ENCODE data around the gene CSTF3.
A peak's percentile ranks its signal among the peaks of the same experiment; 100 is the strongest.
"Not testable (repeated sequence)": the region's sequence is repeated elsewhere in the genome, so short reads cannot be mapped to it uniquely, and the experiment has no call there.

The CSTF3 gene

DNA sequence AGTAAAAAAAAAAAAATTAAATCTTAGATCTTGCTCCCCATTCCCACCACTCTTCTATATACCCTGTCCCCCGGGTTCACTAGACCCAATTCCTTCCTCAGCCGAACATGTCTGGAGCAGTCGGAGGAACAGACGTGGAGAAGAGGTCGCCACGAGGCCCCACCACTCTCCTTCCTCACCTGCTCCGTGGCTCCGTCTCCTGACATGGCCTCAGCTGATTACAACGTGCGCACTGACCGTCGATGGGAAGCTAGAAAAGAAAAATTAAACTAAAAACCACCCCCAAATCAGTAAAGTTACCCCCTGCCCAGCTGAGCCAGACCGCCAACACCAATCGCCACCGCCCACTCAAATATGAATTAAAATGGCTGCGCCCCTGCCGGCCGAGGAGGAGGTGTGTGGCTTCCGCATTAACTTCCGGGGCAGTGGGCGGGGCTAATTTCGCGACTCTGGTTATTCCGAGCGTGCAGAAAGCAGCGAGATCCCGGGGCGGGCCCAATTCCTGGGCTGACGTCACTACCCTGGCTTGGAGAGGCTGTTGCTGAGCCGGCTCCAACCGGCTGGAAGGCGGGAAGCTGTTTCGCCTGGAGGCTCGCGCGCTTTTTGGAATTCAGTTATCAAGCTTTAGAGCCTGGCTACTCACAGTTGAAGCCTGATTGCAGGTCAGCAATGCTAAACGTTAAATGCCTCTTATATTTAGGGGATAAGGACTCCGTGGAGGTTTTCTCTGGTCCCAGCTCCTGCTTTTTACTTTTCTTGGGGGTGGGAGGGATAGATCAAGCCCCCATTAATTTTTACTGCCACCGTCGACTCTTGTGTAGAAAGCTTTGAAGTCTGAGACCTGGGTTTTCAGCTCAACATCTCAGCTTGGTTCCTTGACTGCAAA is at the start of gene CSTF3:
Gene CSTF3, minus strand, starts transcription at position 361 of the 886 bp plus-strand sequence. Its CDS starts 155 bp downstream, at position 206.
- DNase-seq (ENCODE audit: low spot score): peak; percentile 99

DNA sequence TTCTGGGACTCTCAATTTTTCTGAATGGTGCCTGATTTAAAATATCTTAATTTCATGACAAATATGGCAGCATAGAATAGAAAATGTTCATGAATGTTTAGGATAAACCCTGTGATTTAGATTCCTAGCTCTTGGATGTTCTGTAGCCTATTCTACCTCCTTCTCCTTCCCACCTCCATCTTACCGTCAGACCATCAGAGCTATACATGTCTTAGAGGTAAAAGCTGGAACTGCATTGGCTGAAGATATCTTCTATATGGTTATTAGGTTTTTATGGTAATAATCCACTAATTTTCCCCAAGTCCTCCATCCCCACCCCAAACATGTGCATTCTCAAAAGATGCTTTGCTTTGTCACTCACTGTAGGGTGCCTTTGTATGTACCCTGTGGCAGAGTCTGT is 46.9 kb upstream of the CSTF3 start:
- no peak for DNase-seq (ENCODE audit: low spot score)

DNA sequence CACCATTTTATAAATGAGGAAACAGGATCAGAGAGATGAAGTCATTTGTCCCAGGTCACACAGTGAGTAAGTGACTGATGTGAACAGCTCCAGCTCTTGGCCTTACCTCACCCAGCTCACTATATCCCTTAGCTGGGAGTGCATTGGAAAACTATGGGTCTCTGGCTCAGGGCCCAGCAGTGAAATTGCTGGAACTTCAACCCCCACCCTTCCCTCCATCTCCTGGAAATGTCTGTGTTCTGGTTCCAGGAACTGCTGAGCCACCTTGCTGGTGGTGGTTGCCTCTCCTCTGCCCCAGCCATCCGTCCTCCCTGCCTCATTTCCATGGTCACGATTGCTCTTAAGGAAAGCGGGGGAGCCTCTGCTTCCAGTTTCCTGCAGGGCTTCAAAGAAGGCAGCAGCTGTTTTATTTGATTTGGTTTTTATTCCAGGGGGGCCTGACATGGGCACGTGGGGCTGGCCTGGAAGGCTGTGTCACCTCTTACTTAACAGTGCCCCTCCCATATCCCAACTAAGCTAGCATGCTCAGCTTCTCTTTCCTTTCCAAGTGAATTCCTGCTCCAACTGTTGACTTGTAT is 46.2 kb upstream of the CSTF3 start:
- no peak for DNase-seq (ENCODE audit: low spot score)

DNA sequence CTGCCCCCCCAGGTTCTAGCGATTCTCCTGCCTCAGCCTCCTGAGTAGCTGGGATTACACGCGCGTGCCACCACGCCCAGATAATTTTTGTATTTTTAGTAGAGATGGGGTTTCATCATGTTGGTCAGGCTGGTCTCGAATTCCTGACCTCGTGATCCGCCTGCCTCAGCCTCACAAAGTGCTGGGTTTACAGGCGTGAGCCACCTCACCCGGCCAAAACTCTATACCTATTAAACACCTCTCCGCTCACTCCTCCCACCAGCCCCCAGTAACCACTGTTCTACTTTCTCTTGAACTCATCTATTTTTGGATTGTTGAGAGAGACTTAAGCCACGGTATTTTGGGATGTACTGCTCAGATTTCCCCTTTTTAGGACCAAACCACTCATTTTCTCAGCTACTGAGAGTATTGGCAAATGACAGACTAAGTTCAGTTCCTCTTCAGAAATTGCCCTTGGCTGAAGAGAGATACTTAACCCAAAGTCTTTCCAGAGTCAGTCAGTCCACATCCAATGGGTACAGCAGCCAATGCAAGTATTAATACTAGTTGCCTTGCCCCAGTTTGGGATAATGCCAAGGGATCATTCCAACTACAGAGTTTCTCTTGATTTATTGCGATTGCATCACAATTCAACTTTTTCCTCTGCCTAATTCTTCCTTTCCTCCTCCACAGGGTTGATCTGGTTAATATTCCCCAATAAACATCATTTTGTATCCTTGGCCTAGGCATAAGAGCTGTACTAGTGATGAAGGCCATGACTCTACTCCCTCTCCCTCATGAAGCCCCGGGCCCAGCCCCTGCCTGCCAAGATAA is 36.8 kb upstream of the CSTF3 start:
- no peak for DNase-seq (ENCODE audit: low spot score)

DNA sequence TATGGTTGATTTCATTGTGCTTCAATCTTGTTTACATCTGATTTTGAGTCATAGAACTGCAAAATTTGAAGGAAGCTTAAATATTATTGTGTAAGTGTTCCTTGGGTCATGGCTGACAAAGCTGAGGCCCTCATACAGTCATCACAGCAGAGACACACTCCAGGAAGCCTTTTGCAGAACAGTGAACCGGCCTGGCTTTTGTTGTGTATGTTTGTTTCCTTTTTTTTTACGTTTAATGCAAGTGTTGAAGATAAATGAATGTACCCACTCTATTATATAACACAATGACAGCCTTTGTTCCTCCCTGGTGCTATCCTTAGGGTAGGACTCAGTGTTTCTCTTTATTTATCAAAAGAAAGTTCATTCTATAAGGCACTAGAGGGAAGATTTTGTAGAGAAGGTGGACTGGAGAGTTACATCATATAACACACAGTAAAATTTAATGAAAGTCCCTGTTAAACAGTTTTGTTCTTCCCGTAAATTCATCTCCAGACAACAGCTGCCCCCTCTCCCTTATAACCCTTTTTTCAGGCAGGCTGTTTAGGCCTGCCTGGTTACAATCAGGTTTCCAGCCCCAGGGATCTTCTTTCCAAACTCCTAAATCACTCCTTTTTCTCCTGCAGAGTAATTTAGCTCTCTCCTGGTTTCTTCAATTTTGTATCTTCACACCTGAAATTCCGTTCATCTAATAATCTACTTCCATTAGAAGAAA is 34.3 kb upstream of the CSTF3 start:
- no peak for DNase-seq (ENCODE audit: low spot score)

DNA sequence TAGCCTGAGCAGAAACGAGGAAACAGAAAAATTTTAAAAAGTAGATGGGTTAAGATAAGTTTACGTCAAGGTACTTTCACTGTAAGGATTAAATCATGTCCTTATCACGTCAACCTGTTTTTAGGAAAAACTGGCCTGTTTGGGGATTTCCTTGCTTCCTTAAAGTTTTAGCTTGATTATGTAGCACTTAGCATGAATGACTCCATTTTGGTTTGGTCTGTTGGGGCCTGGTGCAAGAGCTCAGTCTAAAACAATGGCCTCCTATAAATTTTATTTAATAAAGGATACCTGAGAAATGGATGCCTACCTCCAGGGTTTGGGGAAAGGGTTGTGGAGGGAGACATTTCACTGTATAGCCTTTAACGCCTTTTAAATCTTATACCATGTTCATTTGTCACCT is 33.2 kb upstream of the CSTF3 start:
- no peak for DNase-seq (ENCODE audit: low spot score)

DNA sequence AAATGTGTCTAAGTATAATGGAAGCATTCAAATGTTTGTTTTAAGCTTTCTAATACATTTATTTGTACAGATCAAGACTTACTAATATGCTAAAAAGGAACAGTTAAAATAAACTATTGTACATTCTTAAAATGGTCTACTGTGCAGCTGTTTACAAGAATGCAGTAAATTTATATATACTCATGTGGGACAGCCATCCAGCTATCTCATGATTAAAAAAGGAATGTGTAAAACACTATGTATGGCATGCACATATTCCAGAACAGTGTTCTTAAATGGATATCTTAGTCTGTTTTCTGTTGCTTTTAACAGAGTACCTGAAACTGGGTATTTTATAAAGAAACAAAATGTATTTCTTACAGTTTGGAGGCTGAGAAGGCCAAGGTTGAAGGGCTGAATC is 30.2 kb upstream of the CSTF3 start:
- DNase-seq (ENCODE audit: low spot score): no peak

DNA sequence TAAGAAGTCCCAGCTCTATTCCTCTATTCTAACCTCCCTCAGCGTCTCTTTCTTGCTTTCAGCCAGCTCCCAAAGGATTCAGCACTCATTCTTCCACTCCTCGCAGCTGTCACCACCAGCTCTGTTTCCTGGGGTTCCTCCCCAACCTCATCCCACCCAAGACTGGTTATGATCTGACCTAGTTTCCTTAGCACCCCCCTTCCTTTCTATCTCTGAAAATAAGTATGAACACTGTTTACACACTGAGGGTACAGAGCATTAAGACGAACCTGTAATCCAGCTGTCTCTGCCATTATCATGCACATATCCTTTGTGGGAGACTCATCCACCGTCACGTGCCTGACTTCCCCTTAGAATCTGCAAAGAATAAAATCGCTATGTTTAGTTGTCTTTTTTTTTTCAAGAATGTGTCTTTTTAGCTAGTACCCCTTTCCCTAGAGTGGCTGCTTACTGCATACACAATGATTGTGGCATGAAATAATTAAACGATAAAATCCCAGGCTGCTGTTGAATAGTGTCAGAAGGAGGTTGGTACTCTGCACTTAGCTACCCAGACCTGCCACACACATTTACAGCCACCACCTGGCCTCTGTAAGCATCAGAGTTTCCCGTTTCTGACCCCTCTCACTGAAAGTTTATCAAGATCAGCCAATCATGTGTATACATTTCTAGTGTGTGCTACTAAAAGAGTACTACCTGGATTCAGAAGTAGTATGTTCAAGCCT is 26.9 kb upstream of the CSTF3 start:
- DNase-seq (ENCODE audit: low spot score): no peak

DNA sequence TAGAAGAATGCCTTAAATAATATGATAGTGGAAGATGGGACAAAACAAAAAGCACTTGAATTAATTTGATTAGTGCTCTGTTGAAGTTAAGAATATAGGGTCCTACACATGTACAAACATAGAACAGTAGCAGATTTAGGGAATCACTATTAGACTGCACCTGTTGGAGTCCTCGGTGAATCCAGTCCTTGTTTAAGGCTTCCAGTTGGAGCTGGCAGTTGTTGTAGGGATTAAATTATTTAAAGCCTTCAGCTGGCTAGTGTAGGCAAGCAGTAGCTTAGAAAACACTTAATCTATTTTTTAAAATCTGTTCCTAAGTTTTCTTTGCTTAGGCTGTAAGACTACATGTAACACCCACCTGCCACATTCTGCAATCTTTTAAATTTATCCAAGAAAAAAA is 24.5 kb upstream of the CSTF3 start:
- DNase-seq (ENCODE audit: low spot score): no peak

DNA sequence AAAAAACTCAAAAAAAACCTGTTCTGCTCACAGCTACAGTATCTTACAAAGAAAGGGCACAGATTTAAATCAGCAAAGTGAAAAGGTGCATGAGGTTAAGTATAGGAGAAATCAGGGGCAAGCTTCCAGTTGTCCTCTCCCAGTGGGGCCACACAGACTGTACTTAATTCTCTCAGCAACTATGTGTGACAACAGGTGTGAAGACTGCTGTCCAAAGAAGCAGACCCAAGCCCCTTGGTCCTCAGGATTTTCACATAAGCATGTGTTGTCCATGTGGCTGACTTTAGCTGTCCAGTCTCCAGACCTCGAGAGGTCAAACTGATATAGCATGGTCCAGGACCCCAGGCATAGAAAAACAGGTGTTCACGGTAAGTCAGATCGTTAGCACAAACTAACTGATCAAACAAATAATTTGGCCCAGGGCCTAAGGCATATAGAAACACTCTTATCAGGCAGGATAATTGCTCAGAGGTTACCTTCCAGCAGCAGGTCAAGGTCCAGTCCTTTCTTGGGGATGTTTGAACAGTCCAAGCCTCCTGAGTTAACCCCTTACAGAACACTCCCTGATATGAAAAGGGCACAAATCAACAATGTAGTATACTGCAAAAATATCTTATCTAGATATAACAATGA is 21.1 kb upstream of the CSTF3 start:
- DNase-seq (ENCODE audit: low spot score): no peak

DNA sequence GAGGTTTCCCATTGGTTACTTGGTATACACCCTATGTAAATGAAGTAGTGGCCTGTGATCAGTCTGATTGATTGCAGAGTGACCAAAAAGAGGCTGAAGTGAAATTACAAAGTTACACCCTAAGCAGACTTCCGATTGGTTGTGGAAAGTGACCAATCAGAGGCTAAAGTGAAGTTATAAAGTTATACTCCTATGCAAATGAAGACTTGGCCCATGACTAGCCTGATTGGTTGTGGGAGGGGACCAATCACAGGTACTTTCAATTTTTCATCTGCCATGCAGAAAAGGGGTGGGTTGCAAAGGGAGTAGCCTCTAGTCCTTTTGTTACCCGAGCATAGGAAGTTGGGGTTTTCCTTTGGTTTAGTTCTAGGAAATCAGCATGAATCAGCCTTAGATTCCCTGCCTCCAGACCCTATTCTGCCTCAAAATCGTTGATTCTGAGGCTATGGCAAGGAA is 18.1 kb upstream of the CSTF3 start:
- DNase-seq (ENCODE audit: low spot score): no peak

DNA sequence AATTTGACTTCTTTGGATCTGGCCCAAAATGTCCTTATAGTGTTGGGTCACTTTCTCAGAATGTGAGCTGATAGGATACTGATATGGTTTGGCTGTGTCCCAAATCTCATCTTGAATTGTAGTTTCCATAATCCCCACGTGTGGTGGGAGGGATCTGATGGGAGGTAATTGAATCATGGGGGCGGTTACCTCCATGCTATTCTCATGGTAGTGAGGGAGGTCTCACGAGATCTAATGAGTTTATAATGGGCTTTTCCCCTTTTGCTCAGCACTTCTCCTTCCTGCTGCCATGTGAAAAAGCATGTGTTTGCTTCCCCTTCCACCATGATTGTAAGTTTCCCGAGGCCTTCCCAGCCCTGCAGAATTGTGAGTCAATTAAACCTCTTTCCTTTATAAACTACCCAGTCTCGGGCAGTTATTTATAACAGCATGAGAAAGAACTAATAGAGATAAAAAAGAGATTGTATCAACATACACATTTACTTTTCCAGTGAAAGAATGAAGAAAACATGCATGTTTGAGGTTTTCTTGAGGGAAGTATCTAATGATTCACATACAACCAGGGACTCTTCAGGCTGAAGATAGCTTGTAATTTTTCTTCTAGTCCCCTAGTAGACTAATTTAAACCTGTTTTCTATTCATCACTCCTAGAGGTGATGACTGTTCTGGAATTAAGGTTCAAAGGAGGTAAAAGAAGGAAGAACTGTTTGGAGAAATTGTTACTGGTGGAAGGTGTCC is 17.3 kb upstream of the CSTF3 start:
- DNase-seq (ENCODE audit: low spot score): no peak

DNA sequence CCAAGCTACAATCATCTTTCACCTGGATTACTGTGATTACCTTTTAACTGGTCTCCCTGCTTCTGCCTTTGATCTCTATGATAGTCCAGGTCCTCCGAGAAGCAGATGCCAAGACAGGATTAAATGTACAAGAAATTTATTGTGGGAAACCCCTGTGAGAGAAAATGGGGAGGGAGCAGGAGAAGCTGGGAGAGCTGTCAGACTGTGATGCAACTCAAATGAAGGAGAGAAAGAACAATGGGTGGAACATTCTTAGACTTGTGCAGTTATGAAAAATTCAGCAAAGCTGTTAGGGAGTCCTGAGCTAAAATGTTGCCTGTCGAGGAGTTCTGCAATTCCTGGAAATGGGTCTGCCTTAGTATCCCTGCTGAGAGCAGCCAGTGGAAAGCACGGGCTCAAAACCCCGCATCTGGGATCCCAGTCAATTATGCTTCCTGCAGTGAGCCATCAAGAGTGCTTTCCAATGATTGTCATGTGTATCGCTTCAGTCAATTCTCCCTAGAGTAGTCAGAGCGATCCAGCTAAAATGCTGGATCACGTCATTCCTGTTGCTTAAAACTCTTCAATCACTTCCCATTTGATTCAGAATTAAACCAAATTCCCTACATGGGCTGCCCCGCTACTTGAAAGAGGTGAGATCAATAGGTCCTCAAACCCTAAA is 16.5 kb upstream of the CSTF3 start:
- DNase-seq (ENCODE audit: low spot score): no peak

DNA sequence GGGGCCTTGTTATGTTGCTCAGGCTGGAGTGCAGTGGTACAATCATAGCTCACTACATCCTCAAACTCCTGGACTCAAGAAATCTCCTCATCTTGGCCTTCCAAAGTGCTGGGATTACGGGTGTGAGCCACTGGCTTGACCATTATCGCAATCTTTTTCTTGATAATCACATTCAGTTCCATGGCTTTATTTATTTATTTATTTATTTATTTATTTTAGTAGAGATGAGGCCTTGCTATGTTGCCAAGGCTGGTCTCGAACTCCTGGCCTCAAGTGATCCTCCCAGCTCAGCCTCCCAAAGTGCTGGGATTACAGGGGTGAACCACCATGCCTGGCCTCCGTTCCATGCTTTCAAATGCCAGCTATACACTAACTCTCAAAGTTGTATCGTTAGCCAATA is 15.5 kb upstream of the CSTF3 start:
- DNase-seq (ENCODE audit: low spot score): not testable (repeated sequence)

DNA sequence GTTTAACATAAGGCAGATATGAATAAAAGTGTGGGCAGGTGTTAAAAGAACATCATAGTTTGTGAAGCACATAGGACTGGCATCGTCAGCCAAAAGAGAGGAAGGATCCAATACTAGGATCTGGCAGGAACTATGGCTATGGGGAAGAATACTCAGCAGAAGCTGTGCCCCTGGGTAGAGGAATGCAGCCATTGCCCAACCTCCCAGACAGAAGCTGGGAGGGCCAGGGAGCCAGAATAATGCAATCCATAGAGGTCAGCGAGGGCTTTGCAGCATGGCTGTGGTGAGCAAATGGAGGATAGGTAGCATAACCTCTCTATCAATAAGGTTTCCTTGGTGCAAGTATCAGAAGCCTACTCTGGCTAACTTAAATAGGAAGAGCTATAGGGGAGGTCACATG is 11.7 kb upstream of the CSTF3 start:
- no peak for DNase-seq (ENCODE audit: low spot score)

DNA sequence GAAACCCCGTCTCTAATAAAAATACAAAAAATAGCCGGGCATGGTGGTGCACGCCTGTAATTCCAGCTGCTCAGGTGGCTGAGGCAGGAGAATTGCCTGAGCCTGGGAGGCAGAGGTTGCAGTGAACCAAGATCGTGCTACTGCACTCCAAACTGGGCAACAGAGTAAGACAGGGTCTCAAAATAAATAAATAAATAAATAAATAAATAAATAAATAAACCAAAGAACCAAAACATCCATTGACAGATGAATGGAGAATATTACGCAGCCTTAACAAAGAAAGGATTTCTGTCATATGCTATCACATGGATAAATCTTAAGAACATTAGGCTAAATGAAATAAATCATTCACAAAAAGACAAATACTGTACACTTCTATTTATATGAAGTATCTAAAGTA is 11.1 kb upstream of the CSTF3 start:
- DNase-seq (ENCODE audit: low spot score): no peak

DNA sequence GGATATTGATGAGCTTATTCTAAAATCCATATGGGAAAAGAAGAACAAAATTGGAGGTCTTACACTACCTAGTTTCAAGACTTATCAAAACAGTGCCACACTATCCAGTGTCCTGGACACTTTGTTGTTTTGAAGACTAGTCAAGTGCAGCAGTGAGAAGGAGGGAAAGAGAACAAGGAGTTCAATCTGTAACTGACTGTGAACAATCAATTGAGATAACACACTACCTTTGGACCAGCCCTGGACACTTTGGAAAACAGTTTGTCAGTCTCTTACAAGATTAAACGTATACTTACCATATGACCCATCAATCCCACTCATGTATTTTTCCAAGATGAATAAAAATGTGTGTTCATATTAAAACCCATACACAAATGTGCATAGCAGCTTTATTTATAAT is 10.0 kb upstream of the CSTF3 start:
- no peak for DNase-seq (ENCODE audit: low spot score)

DNA sequence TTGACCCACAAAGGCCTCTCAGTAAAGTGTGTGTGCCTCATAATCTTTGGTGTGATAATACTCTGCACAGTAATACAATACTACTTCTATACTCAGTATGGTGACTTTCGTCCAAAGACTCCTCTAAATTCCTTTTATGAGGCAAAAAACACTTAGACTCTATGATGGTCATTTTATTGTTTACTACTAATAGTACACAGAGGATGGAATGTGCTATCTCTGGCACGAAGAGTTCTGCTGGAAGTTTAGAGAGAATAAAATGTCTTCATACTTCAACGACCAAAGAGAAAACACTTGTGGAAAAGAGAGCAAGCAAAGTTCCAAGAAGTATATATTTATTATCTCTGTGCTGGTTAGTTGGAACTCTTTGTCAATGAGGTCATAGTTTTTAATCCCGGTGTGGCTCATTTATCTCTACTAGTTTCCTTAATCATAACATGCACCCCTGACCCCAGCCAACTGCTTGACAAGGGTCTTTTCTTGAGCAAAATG is 7.5 kb upstream of the CSTF3 start:
- DNase-seq (ENCODE audit: low spot score): no peak

DNA sequence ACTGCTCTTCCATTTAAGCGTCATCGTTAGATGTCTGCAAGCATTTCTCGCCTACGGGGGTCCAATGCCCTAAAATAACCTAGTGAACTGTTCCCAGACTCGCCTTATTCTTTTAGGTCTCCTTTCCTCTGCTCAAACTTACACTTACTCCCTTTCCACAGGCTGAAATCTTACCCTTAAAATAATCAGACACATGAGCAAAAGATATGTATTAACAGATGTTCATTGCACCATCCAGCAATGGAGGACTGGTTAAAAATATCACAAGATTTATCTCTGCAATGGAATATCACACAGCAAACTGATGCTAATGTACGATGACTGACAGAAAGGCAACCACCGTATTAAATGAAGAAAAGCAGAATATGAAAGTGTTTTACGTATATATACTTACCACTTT is 1.6 kb upstream of the CSTF3 start:
- no peak for DNase-seq (ENCODE audit: low spot score)

DNA sequence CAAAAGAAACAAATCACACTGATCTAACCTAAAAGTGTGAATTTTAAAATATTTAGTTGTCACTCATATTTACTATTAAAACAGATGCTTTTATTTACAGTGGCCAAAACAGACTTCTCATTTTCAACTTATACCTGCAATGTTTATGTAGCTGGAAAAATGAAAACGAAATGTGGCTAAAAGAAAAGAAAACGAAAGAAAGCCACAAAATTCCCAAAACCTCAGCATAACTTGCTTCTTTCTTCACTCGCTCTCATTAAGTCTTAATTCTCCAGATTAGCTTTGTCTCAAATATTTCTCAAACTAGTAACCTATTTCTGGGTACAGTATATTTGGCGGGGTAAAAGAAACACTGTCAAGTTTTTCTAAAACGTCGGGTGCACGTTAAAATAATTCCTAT is 693 bp downstream of the CSTF3 start:
- no peak for DNase-seq (ENCODE audit: low spot score)
